Measurements from ENCODE around the gene DYNC1I1. TPM values are rescaled to one million over a fixed set of nuclear protein-coding genes. Genes with fewer than 3 reads are reported as not detected.

The DYNC1I1 gene
- total RNA-seq, 2 donors from 2014 or later = not detected

DNA sequence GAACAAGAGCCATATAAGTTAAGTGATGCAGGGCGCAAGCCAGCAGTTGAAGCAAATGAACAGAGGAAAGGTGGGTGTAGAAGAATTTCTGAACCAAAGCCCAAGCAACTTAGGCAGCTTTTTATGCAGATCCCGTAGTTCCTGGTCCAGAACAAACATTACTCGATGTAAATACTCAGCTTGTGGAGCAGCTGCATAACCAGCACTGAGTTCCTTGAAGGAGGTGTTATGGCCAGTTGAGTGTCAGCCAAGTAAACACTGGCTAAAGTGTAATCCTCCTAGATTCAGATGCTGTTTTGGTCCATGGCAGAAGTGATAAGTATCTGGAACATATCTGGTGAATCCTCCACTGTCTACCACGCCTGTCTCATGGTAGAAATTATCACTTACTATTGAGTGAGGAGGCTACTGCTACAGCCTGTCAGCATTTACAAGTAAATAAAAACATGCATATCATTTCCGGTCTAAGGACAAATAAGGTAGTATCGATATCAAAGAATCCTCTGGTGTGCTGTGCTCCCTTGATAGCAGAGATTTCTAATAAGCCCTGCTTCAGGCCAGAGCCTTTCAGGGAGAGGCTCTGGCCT, 213.9 kb downstream of the DYNC1I1 start:
- H3K4me1 Mint-ChIP-seq (ENCODE audit: low read depth in 2 of 2) = no peaks in the 10 kb centered on the region
- DNase-seq (ENCODE audit: low spot score) (no peak), ATAC-seq (no peak)
- no peaks in the 10 kb centered on the region for H3K9me3 Mint-ChIP-seq
- no peak overlapping the region for H3K4me3 Mint-ChIP-seq
- no peaks in the 10 kb centered on the region for H3K36me3 Mint-ChIP-seq
- H3K27ac Mint-ChIP-seq = no peak overlapping the region
- peaks cover 5 to 14% of the 10 kb centered on the region in 2 donors for H3K27me3 Mint-ChIP-seq

GRCh38 chr7:95989301-95989700, 216.9 kb downstream of the DYNC1I1 start:
- peak in 1 of 2 donors; percentile 32 for ATAC-seq
- Mint-ChIP-seq H3K36me3 (no peaks in the 10 kb centered on the region), H3K27me3 (peaks cover 2 to 17% of the 10 kb centered on the region in 2 donors)

DNA sequence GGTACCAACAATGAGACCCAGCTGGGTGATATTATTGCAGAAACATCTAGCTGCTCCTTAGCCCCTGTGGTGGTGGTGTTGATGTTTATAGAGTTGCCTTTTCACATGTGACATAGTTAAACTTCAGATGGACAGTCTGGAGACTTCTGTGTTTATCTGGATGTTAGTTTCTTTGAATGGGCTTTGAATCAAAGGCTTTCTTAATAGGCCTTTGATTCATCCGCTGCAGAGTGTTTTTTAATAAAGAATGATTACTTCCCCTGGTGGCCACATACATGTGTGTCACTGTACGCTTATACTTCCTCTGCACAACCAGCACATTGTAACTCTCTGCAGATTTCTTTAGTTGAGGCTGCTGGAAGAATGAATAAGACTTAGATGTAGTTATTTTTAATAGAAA, 221.0 kb downstream of the DYNC1I1 start:
- Mint-ChIP-seq H3K9me3 (no peaks in the 10 kb centered on the region), H3K4me1 (ENCODE audit: low read depth in 2 of 2) (peaks cover 9 to 21% of the 10 kb centered on the region in 2 donors), H3K27me3 (peaks cover 2 to 7% of the 10 kb centered on the region in 2 donors), H3K27ac (no peak overlapping the region), H3K4me3 (no peak overlapping the region), H3K36me3 (no peaks in the 10 kb centered on the region)
- ATAC-seq (no peak), DNase-seq (ENCODE audit: low spot score) (no peak)

More at GRCh38 chr7:95989301-95989700, 216.9 kb downstream of the DYNC1I1 start:
- Mint-ChIP-seq H3K9me3 (no peaks in the 10 kb centered on the region), H3K4me1 (ENCODE audit: low read depth in 2 of 2) (peaks cover 0 to 3% of the 10 kb centered on the region in 2 donors), H3K4me3 (no peak overlapping the region), H3K27ac (no peak overlapping the region)
- no peak for DNase-seq (ENCODE audit: low spot score)

DNA sequence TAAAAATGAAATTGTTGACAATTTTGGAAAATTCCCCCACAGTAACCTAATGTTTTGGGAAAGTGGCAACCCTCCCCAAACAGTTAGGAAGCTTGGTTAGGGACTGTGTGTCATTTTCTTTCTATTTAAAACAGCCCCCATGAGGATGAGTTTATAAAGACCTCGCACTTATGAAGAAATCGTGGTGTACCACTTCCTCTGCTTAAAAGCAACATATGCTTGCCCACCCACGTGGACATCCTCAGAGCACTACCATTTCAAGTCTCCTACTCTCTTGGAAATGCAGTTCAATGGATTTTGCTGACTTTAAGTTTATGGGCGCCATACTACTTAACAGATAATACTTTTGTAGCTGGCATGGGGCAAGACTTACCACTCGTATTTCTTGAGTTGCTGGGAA, 223.8 kb downstream of the DYNC1I1 start:
- no peak for DNase-seq (ENCODE audit: low spot score)
- no peaks in the 10 kb centered on the region for H3K9me3 Mint-ChIP-seq
- peaks cover 0 to 7% of the 10 kb centered on the region in 2 donors for H3K27me3 Mint-ChIP-seq
- no peak overlapping the region for H3K4me3 Mint-ChIP-seq
- peaks cover 9 to 21% of the 10 kb centered on the region in 2 donors for H3K4me1 Mint-ChIP-seq (ENCODE audit: low read depth in 2 of 2)
- no peaks in the 10 kb centered on the region for H3K36me3 Mint-ChIP-seq
- ATAC-seq = peak; percentile 31 to 79
- H3K27ac Mint-ChIP-seq = no peak overlapping the region

GRCh38 chr7:95996886-95997285, 224.5 kb downstream of the DYNC1I1 start:
- no peak overlapping the region for H3K4me3 Mint-ChIP-seq
- DNase-seq (ENCODE audit: low spot score) (no peak), ATAC-seq (no peak)
- H3K36me3 Mint-ChIP-seq = no peaks in the 10 kb centered on the region
- no peaks in the 10 kb centered on the region for H3K9me3 Mint-ChIP-seq
- no peak overlapping the region for H3K27ac Mint-ChIP-seq
- H3K27me3 Mint-ChIP-seq = peaks cover 0 to 7% of the 10 kb centered on the region in 2 donors
- peaks cover 9 to 21% of the 10 kb centered on the region in 2 donors for H3K4me1 Mint-ChIP-seq (ENCODE audit: low read depth in 2 of 2)

- H3K4me3 Mint-ChIP-seq = no peak overlapping the region
- peaks cover 0 to 7% of the 10 kb centered on the region in 2 donors for H3K27me3 Mint-ChIP-seq
- no peak for DNase-seq (ENCODE audit: low spot score)
Observed at GRCh38 chr7:95997632-95998031, 225.3 kb downstream of the DYNC1I1 start.

DNA sequence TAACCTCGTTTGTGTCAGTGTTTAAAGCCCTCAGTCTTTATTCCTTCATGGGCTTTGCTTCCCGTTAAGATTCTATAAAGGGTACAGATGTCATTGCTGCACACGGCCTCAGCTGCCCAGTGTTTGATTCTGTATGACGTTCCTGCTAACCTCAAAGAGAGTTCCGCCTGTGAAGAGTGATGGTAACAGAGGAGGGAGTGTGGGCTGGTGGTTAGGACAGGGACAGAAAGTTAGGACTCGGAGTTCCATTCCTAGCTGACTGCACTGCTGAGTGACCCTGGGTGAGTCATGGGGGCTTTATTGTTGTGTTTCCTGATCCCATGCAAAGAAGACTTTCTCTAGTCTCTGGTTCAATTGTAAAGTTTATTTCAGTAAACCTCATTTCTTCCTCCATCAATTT, 227.1 kb downstream of the DYNC1I1 start:
- H3K4me3 Mint-ChIP-seq = no peak overlapping the region
- H3K36me3 Mint-ChIP-seq = no peaks in the 10 kb centered on the region
- ATAC-seq (no peak), DNase-seq (ENCODE audit: low spot score) (no peak)
- no peak overlapping the region for H3K27ac Mint-ChIP-seq
- H3K27me3 Mint-ChIP-seq = peaks cover 0 to 2% of the 10 kb centered on the region in 2 donors
- peaks cover 9 to 18% of the 10 kb centered on the region in 2 donors for H3K4me1 Mint-ChIP-seq (ENCODE audit: low read depth in 2 of 2)
- H3K9me3 Mint-ChIP-seq = no peaks in the 10 kb centered on the region

More at GRCh38 chr7:95997632-95998031, 225.3 kb downstream of the DYNC1I1 start:
- Mint-ChIP-seq H3K4me1 (ENCODE audit: low read depth in 2 of 2) (peaks cover 9 to 21% of the 10 kb centered on the region in 2 donors), H3K9me3 (no peaks in the 10 kb centered on the region), H3K36me3 (no peaks in the 10 kb centered on the region), H3K27ac (no peak overlapping the region)
- no peak for ATAC-seq

GRCh38 chr7:96004578-96004977, 232.2 kb downstream of the DYNC1I1 start:
- peaks cover 2 to 6% of the 10 kb centered on the region in 2 donors for H3K27me3 Mint-ChIP-seq
- no peak overlapping the region for H3K4me3 Mint-ChIP-seq
- no peak overlapping the region for H3K27ac Mint-ChIP-seq
- no peaks in the 10 kb centered on the region for H3K9me3 Mint-ChIP-seq
- peaks cover 4% of the 10 kb centered on the region for H3K36me3 Mint-ChIP-seq
- ATAC-seq = no peak
- no peaks in the 10 kb centered on the region for H3K4me1 Mint-ChIP-seq (ENCODE audit: low read depth in 2 of 2)
- DNase-seq (ENCODE audit: low spot score) = no peak

DNA sequence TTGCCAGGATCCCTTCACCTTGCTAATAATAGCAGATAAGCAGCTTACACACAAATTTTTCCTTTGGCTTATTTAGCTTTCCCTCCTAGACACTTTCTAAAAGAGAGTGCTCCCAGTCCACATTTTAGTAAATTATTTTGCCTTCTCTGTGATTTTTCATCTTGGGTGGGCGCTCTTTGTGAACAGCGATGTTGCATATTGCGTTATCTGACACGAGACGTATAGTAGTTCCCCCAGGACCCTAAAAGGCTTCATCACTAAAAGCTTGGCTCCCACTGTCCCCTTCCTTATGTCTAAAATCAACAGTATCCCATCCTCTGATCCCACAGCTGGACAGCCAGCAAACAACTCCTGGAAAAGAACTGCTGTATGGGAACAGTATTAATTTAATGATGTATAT, 232.9 kb downstream of the DYNC1I1 start:
- DNase-seq (ENCODE audit: low spot score) (no peak), ATAC-seq (no peak)
- H3K27ac Mint-ChIP-seq = no peak overlapping the region
- H3K4me1 Mint-ChIP-seq (ENCODE audit: low read depth in 2 of 2) = no peaks in the 10 kb centered on the region
- peaks cover 3 to 6% of the 10 kb centered on the region in 2 donors for H3K27me3 Mint-ChIP-seq
- H3K4me3 Mint-ChIP-seq = no peak overlapping the region
- no peaks in the 10 kb centered on the region for H3K9me3 Mint-ChIP-seq
- peaks cover 4% of the 10 kb centered on the region for H3K36me3 Mint-ChIP-seq

GRCh38 chr7:96009148-96009547, 236.8 kb downstream of the DYNC1I1 start:
- H3K27me3 Mint-ChIP-seq = peaks cover 12 to 14% of the 10 kb centered on the region in 2 donors
- H3K27ac Mint-ChIP-seq = no peak overlapping the region
- DNase-seq (ENCODE audit: low spot score) (no peak), ATAC-seq (peak in 1 of 2 donors; percentile 24)
- H3K36me3 Mint-ChIP-seq = peaks cover 4% of the 10 kb centered on the region
- no peaks in the 10 kb centered on the region for H3K9me3 Mint-ChIP-seq
- no peaks in the 10 kb centered on the region for H3K4me1 Mint-ChIP-seq (ENCODE audit: low read depth in 2 of 2)
- no peak overlapping the region for H3K4me3 Mint-ChIP-seq

- Mint-ChIP-seq H3K4me1 (ENCODE audit: low read depth in 2 of 2) (no peaks in the 10 kb centered on the region), H3K4me3 (no peak overlapping the region), H3K36me3 (no peaks in the 10 kb centered on the region), H3K27me3 (peaks cover 8 to 16% of the 10 kb centered on the region in 2 donors), H3K9me3 (no peaks in the 10 kb centered on the region), H3K27ac (no peak overlapping the region)
- ATAC-seq = no peak
- no peak for DNase-seq (ENCODE audit: low spot score)
Observed at GRCh38 chr7:96013836-96014235, 241.5 kb downstream of the DYNC1I1 start.

- H3K4me3 Mint-ChIP-seq = no peak overlapping the region
- H3K9me3 Mint-ChIP-seq = no peaks in the 10 kb centered on the region
- H3K36me3 Mint-ChIP-seq = no peaks in the 10 kb centered on the region
- ATAC-seq = no peak
- peaks cover 8 to 16% of the 10 kb centered on the region in 2 donors for H3K27me3 Mint-ChIP-seq
- H3K27ac Mint-ChIP-seq = no peak overlapping the region
- H3K4me1 Mint-ChIP-seq (ENCODE audit: low read depth in 2 of 2) = no peaks in the 10 kb centered on the region
- DNase-seq (ENCODE audit: low spot score) = no peak
Observed at GRCh38 chr7:96014617-96015016, 242.3 kb downstream of the DYNC1I1 start.

DNA sequence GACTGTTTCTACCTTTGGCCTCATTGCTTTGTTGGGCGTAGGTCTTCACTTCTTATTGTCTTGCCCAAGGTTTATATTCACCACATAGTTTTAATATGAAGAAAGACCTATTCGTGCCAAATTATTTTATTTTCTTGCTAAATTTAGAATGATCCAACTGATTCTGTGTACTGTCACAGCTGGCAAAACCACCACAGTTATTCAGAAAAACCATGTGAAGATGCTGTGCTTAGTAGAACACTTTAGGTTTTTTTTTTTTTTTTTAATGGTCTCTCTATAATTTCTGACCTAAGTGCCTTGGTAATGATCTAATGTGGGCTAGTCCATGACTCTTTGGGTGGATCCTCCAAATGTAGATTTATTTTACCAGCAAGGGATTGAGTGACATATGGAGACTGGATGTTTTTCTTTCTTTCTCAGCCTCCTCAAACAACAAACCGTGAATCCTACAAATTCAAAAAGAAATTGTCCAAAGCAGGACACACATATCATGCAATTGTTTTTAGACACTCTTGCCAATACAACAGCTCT, 243.8 kb downstream of the DYNC1I1 start:
- Mint-ChIP-seq H3K4me1 (ENCODE audit: low read depth in 2 of 2) (no peaks in the 10 kb centered on the region), H3K27ac (no peak overlapping the region), H3K9me3 (no peaks in the 10 kb centered on the region), H3K27me3 (peaks cover 17 to 22% of the 10 kb centered on the region in 2 donors), H3K36me3 (no peaks in the 10 kb centered on the region), H3K4me3 (no peak overlapping the region)
- ATAC-seq = no peak
- no peak for DNase-seq (ENCODE audit: low spot score)

DNA sequence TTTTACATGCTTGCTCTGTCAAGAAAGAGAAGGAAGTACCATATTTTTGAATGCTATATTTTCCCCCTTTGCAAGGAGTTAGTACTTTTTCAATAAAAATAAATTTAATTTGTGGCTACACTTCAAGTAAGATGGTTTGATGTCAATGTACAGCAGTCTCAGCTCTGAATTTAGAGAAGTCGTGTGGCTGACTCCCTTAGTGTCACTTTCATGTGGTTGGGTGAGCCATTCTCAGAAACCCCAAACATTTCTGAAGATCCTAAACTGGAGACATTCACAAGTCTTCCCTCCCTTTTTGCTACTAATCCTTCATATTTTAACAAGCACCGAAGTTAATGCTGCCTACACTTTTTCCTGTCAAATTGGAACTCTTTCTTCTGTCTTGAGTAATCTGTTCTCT, 244.4 kb downstream of the DYNC1I1 start:
- no peak overlapping the region for H3K4me3 Mint-ChIP-seq
- DNase-seq (ENCODE audit: low spot score) (no peak), ATAC-seq (no peak)
- no peaks in the 10 kb centered on the region for H3K4me1 Mint-ChIP-seq (ENCODE audit: low read depth in 2 of 2)
- H3K36me3 Mint-ChIP-seq = no peaks in the 10 kb centered on the region
- H3K27ac Mint-ChIP-seq = no peak overlapping the region
- H3K9me3 Mint-ChIP-seq = no peaks in the 10 kb centered on the region
- H3K27me3 Mint-ChIP-seq = peaks cover 17 to 21% of the 10 kb centered on the region in 2 donors
